HG02852 (cell line): Measurements from ENCODE around the gene SNX5.

Experiments used
- ATAC-seq: cut with Tn5 transposase; IDR thresholded peaks from one replicate; pipeline ENCODE4 v1.9.1; 2021; ENCODE audit warnings: mild to moderate bottlenecking, moderate library complexity; ENCODE audit not compliant: unreplicated experiment

Gene SNX5

GRCh38 chr20:17919149-17919548 is 49.4 kb downstream of the SNX5 start:
- ATAC-seq: no peak

GRCh38 chr20:17917832-17918618 is 50.6 kb downstream of the SNX5 start:
- ATAC-seq: no peak

GRCh38 chr20:17916433-17916891 is 52.1 kb downstream of the SNX5 start:
- ATAC-seq: no peak

GRCh38 chr20:17914957-17915356 is 53.6 kb downstream of the SNX5 start:
- no peak for ATAC-seq

GRCh38 chr20:17912916-17913315 is 55.7 kb downstream of the SNX5 start:
- ATAC-seq: no peak

GRCh38 chr20:17911927-17912326 is 56.7 kb downstream of the SNX5 start:
- no peak for ATAC-seq

- ATAC-seq: no peak
These were observed 57.7 kb downstream of the SNX5 start for GRCh38 chr20:17910828-17911294.

GRCh38 chr20:17909869-17910321 is 58.7 kb downstream of the SNX5 start:
- ATAC-seq: no peak

GRCh38 chr20:17905544-17905943 is 63.0 kb downstream of the SNX5 start:
- ATAC-seq: no peak

- ATAC-seq: peak; percentile 63
These were observed 64.6 kb downstream of the SNX5 start for GRCh38 chr20:17904027-17904426.

GRCh38 chr20:17902531-17903083 is 66.0 kb downstream of the SNX5 start:
- ATAC-seq: no peak

- no peak for ATAC-seq
These were observed 66.6 kb downstream of the SNX5 start for GRCh38 chr20:17901971-17902370.

GRCh38 chr20:17898548-17898994 is 70.0 kb downstream of the SNX5 start:
- ATAC-seq: no peak

- no peak for ATAC-seq
These were observed 70.9 kb downstream of the SNX5 start for GRCh38 chr20:17897566-17898307.

- ATAC-seq: no peak
These were observed 71.7 kb downstream of the SNX5 start for GRCh38 chr20:17896771-17897369.

- no peak for ATAC-seq
These were observed 72.3 kb downstream of the SNX5 start for GRCh38 chr20:17896193-17896723.

GRCh38 chr20:17895641-17896171 is 72.9 kb downstream of the SNX5 start:
- ATAC-seq: peak; percentile 71

- ATAC-seq: no peak
These were observed 75.1 kb downstream of the SNX5 start for GRCh38 chr20:17893445-17893844.

- no peak for ATAC-seq
These were observed 76.2 kb downstream of the SNX5 start for GRCh38 chr20:17892189-17892938.
